Stimulated activated CD8-positive, alpha-beta memory T cell treated with anti-CD3 and anti-CD28 coated beads, Interleukin-4, amount 100 ng/mL, for 4 hours (primary cell): ENCODE measurements around the gene TOM1L2.

ENCODE experiments used
- DNase-seq, 2 donors: peaks; one replicate each; pipeline ENCODE4 v3.0.0-alpha.2; 2020; ENCODE audit warnings: low read depth in 2 of 2, low spot score in 1 of 2

Gene TOM1L2

GRCh38 chr17:17823433-17824118, 148.6 kb downstream of the TOM1L2 start:
- peak in 1 of 2 donors; percentile 55 for DNase-seq

GRCh38 chr17:17822616-17823015, 149.6 kb downstream of the TOM1L2 start:
- no peak for DNase-seq

- no peak for DNase-seq
These were observed 150.0 kb downstream of the TOM1L2 start for GRCh38 chr17:17822189-17822588.

DNA sequence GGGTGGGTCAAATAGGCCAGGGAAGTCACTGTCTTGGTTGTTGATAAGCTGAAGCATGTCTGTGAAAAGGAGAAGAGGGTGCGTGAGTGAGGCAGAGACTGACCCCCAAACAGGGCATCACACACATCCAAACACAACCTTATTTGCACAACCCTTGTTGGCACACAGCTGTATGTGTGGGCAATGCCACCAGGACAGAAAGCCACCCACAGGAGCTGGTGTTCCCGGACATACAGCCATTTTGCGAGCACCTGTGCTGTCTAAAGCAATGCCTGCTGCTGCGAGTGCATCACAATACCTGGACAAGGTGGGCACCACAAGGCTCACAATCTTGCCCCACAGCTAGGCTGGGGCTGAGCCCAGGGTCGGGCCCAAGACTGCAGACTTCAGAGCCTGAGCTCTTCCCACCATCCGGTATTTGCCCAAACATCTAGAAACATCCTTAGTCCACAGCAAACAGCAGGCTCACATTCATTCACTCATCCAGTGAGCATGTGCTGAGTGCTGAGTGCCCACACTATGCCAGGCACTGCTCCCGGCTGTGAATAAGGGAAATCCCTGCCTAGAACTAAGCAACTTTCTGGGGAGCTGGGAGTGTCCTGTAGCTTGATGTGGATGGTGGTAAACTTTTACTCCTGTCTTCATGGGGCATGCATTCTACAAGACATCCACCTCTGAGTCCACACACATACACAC, 151.6 kb downstream of the TOM1L2 start:
- no peak for DNase-seq

DNA sequence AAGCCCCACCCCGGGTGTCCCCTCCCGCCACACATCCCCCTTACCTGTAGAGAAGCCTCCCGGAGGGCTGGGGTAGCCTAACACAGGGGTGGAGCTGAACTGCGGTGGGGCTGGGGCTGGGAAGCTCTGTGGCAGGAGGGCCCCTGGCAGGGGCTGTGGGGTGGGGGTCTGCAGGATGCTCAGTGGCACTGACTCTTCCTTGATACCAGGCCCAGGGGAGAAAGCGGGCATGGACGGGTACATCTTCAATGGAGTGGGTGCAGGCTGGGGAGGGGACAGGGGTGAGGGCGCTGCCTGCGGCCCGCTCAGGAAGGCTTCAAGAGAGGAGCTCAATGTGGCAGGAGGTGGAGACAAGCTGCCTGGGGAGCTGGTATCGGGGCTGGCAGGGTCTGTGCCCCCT, 152.2 kb downstream of the TOM1L2 start:
- DNase-seq = no peak

DNA sequence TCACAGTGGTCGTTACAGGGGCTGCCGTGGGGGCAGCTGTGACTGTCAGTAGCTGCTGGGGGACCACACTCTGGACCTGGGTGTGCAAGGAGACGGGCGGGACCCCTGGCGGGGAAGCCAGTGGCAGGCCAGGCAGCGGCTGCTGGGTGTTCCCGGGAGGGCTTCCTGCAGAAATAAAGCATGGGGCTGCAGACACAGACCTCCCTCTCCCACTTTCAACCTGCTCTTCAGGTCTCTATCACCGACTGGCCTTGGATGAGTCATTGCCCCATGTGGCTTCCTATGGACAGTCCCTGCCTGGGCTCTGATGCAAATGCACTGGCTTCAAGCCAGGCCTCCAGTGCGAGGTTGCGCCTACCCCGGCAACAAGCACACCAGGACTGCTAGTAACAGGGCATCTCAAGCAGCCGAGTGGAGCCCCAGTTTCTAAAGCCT, 152.6 kb downstream of the TOM1L2 start:
- DNase-seq = peak in 1 of 2 donors; percentile 45

GRCh38 chr17:17819111-17819510, 153.1 kb downstream of the TOM1L2 start:
- no peak for DNase-seq

DNA sequence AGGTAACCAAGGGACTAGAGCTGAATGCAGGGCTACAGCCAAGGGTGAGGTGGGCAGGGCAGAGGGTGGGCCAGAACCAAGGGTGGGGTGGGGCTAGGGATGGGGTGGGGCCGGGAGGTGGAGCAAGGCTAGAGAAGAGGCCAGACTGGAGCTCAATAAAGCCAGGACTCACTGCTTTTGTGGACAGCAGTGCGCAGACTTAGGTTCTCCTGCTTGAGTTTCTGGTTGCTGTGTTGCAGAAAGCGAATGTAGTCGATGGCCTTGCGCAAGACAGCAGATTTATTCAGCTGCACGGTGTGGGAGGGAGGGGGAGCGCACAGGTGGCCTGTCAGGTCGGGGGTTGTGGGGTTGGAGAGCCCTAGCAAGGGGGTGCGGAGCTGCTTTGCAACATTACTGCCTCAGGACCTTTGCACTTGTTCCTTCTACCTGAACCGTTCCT, 154.1 kb downstream of the TOM1L2 start:
- DNase-seq = no peak

DNA sequence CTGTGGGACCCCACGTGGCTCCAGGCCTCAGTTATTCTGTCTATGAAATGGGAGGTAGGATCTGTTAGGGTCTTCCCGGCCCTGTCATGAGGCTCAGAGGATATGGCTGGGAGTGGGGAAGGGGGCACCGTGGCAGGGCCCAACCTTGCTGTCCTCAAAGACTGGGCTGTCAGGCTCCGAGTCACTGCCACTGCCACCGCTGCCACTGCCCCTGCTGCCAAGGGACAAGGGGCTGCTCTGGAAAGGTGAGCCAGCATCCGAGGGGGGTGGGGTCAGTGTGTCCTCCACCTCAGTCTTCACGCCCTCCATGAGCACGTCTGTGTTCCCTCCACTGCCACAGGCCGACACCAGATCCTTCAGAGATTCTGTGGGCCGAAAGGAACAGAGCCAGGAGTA, 154.7 kb downstream of the TOM1L2 start:
- DNase-seq = no peak

GRCh38 chr17:17816831-17817551, 155.2 kb downstream of the TOM1L2 start:
- no peak for DNase-seq

- DNase-seq = no peak
These were observed 155.9 kb downstream of the TOM1L2 start for GRCh38 chr17:17816240-17816814.

- DNase-seq = no peak
These were observed 156.6 kb downstream of the TOM1L2 start for GRCh38 chr17:17815436-17816200.

DNA sequence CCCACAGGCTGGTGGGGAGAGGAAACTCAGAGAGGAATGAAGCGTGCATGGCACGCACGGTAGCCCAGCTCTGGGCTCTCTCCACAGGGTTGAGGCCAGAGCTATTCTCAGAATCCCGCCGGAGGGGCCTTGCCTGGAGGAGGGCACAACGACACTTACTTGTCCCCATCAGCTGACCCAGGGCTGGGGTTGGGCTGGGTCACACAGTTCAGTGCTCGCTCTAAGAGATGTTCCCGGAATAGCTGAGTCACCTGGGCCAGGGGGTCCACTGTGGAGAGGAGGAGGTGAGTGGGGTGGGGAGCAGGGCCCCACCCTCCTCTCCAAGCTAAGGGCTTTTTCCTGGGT, 157.2 kb downstream of the TOM1L2 start:
- DNase-seq = no peak

DNA sequence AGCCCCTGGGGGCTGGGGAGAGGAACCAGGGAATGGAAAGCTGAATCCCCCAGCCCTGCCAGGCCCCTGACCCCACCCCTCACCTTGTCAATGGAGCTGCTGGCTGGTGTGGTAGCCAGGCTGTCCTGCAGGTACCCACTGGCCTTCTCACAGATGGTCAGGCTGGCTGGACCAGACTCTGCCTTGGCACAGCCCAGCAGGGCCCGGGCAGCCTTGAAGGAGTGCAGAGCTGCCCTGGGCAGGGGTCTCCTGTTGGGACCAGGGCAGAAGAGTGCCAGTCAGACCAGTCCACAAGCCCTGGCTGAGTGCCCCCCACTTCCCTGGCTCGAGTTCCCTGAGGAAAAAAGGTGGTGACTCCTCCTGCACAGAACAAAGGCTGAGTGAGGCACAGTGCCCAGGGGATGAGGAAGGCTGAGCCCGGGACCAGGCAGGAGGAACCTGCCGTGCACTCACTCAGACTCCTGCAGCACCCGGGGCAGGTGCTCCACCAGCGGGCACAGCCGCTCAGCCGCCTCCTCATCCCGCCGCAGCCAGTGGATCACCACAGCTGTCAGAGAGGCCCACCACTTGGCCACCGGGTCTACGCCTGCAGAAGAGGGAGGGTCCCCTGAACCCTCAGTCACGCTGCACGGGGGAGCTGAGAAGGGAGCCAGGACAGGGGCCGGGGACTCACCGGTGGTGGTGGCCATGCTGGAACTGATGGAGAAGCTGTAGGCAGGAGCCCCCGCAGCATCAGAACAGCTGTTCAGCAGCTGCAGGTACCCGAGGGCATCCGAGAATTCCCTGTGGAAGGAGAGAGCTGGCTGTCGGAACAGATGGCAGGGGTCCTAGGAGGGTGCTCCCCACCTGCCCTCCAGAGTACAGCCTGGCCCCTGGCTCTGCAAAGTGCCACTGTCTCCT, 157.8 kb downstream of the TOM1L2 start:
- DNase-seq = no peak

GRCh38 chr17:17813725-17814095, 158.5 kb downstream of the TOM1L2 start:
- no peak for DNase-seq

DNA sequence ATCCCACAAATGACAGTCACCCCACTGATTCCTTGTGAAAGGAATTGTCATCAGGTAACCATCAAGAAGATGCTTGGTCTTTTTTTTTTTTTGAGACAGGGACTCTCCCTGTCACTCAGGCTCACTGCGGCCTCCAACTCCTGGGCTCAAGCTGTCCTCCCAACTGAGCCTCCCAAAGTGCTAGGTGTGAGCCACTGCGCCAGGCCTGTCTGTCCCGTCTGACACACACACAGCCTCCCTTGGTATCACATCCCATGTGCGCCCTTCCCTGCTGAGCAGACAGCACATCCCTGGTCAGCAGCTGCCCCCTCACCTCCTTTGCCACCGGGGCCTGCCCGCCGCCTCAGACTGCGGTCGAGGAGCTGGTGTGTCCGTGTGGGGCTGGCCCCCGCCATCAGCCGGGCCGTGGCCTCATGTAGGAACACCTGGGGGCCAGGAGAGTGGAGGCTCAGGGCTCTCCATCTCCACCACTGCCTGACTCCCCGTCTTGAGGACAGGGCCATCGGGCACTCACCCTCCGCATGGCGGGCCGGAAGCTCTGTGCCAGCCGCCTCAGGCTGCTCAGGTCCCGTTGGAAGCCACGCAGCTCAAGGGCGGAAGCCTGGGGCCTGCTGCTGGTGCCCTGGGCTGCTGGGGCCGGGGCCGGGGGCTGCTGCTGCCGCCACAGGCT, 159.0 kb downstream of the TOM1L2 start:
- no peak for DNase-seq

DNA sequence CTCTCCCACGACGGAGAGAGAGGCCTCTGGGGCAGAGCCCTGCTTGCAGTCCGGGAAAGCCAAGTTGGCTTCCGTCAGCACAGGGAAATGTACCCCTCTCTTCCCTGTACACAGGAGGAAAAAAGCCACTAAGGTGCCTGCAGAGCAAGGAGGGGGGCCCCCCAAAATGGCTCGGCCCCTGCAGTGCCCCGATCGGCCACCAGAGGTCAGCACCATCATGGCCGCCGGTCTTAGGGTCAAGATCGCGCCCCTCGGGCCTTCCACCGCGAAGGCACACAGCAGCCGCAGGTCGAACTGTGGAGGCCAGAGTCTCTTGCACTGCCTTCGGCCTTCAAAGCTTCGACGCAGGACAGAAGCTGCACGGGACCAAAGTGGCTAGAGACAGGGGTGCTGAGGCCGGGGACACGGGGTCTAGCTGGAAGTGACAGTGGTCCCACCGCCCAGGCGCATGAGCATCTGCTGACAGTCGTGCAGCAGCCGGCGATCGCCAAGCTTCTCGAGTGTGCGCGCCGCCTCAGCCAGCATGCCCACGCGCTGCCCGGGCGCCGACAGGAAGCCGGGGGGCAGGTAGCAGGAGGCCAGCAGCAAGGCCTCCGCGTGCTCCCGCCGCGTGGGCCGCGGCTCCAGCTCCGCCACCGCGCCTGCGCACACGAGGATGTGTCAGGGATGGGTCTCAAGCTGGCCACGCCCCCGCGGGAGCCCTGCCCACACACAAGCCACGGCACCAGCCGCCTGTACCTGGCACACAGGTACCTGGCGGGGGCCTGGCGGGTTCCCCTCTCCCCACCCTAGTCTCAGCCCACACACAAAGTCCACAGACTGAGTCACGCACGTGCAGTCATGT, 159.8 kb downstream of the TOM1L2 start:
- DNase-seq = peak; percentile 30 to 49

DNA sequence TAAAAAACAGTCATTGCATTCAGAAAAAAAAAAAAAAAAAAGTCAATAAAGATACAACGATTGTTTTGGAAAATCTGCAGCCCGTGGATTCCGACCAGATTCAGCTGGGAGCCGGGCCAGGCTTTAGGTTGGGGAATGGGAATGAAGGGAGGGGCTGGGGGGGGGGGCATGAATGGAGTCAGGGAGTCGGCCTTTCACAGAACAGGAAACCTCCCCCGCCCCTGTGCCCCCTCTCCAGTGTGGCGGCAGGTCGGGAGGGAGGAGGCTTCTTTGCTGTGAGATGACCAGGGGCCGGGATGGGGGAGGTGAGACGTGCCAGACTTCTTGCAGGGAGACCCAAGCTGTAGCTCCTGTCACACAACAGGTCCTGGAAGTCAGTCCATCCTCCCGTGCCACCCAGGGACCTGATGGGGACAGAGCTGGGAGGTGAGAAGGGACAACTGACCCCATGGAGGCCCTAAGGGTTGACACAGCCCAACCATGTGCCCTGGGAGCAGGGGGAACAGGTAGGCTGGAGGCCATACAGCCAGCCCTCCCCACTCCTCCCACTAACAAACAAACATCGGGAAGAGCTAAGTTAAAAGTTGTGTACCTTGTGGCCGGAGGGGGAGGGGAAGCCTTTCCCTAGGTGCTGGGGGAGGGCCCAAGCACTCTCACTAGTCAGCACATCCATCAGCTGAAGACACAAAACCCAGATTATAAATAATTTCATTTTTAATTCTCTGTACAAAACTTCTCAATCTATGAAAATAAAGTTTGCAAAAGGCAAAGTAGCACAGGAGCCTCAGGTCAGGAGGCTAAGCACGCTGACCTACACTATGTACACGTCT, 160.6 kb downstream of the TOM1L2 start:
- no peak for DNase-seq
